ENCODE results near the gene PTGES3L. TPM values are rescaled to one million over a fixed set of nuclear protein-coding genes. Genes with fewer than 3 reads are reported as not detected.

PTGES3L gene
- total and polyA plus RNA-seq, 8 donors = 0.26 to 3.6 (median 2.1) TPM

DNA sequence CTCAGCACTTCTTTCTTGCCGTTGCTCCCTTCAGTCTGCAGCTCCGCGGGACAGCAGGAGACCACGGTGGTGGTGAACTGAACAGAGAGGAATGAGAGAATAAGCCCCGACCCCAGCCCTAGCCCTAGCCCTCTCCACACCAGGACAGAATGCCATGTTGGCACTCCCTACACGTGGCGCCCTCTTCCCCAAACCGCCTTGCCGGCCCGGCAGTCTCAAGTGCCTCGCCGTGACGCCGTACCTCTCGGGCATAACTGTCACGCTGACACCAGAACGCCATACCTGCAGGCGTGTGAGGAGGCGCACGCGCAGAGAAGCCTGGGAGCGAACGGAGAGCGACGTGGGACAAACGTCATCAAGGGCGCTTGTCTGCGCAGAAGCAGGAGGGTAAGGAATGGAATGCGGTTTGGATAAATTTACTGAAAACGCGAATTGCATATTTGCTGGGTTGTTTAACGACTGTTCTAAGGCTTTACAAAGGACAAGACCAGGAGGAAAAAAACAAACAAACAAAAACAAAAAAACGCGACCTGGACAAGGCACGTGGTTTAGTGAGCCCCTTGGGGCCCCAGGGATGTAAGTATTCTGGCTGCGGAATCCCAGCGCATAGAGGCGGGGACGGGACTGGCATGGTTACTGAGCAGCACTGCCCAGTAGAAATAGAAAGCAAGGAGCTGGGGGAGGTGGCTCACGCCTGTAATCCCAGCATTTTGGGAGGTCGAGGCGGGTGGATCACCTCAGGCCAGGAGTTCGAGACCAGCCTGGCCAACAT lies 15.5 kb downstream of the PTGES3L start, which contains the start of gene AARSD1:
AARSD1 (minus strand) TSS at position 294 of the 772 bp plus-strand sequence; CDS start at position 280, 14 bp downstream.
- peak; percentile 97 for ATAC-seq
- TF ChIP-seq, protein P1, sequence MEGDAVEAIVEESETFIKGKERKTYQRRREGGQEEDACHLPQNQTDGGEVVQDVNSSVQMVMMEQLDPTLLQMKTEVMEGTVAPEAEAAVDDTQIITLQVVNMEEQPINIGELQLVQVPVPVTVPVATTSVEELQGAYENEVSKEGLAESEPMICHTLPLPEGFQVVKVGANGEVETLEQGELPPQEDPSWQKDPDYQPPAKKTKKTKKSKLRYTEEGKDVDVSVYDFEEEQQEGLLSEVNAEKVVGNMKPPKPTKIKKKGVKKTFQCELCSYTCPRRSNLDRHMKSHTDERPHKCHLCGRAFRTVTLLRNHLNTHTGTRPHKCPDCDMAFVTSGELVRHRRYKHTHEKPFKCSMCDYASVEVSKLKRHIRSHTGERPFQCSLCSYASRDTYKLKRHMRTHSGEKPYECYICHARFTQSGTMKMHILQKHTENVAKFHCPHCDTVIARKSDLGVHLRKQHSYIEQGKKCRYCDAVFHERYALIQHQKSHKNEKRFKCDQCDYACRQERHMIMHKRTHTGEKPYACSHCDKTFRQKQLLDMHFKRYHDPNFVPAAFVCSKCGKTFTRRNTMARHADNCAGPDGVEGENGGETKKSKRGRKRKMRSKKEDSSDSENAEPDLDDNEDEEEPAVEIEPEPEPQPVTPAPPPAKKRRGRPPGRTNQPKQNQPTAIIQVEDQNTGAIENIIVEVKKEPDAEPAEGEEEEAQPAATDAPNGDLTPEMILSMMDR (IDR thresholded peaks at IDR 0.05) = no peak
- Histone ChIP-seq H3K36me3 (peaks cover 0 to 28% of the 10 kb centered on the region in 2 donors), H3K4me1 (peaks cover 6 to 8% of the 10 kb centered on the region in 2 donors), H3K9me3 (no peaks in the 10 kb centered on the region), H3K27ac (peak within 1 kb of the TSS; percentile 81), H3K27me3 (no peaks in the 10 kb centered on the region), H3K4me3 (peak within 1 kb of the TSS; percentile 66 to 79)
- intact Hi-C loops (cut with DNase I) = no loop called here
- DNase-seq = peak; percentile 91 to 96 (median 94)

DNA sequence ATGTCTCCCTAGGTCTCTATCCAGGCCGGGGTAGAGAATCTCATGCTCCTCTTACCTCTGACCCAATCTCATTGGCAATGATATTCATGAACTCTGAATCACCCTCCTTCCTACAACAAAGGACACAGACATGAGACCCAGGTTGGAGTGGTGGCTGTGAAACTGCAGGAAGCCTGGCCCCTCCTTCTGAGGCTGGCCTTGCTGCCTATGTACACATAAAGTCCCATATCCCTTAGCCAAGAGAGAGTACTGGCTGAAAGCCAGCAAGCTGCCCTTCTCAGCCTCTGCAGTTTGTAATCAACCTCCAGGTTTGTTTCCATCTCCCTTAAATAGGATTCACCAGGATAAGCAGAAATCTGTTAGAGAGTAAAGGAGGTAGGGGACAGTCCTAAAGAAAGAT lies 26.2 kb downstream of the PTGES3L start:
- intact Hi-C loops (cut with DNase I) = no loop called here
- peak; percentile 24 for ATAC-seq
- TF ChIP-seq, protein P1 (IDR thresholded peaks at IDR 0.05) = no peak
- peaks cover 0 to 96% of the 10 kb centered on the region in 2 donors for H3K36me3 ChIP-seq
- peak in 1 of 4 donors; percentile 24 for DNase-seq
- H3K27ac ChIP-seq = no peak overlapping the region
- no peaks in the 10 kb centered on the region for H3K27me3 ChIP-seq
- H3K4me3 ChIP-seq = no peak overlapping the region
- no peaks in the 10 kb centered on the region for H3K9me3 ChIP-seq
- H3K4me1 ChIP-seq = no peaks in the 10 kb centered on the region

DNA sequence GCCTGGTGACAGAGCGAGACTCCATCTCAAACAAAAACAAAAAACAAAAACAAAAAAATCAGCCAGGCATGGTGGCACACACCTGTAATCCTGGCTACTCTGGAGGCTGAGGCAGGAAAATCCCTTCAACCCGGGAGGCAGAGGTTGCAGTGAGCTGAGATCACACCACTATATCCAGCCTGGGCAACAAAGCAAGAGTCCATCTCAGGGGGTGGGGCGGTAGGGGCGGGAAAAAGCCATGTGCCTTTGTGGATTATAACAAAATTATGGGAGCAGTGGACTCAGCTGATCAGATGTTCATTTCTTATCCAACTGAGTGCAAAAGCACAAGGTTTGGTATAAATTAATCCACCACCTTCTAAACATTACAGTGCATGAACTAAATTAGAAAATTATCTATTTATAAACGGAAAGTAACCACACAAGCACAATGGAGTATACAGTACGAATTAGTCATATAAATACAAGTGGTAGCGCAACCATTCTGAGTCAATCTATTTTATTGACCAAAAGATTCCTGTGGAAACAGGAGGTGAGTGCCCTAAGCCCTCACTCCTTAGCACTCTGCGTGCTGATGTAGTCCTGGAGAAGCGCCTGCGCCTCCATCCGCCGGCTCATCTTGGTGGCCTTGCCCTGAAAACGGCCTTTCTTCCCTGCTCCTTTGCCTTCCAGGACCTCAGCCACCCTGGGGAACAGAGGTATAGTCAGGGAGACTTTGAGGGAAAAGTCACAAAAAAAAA lies 29.7 kb downstream of the PTGES3L start:
- Histone ChIP-seq H3K4me3 (no peak overlapping the region), H3K4me1 (no peaks in the 10 kb centered on the region), H3K27ac (no peak overlapping the region), H3K27me3 (no peaks in the 10 kb centered on the region), H3K9me3 (no peaks in the 10 kb centered on the region), H3K36me3 (peaks cover 0 to 71% of the 10 kb centered on the region in 2 donors)
- ATAC-seq (no peak), DNase-seq (no peak)
- TF ChIP-seq, protein P1 (IDR thresholded peaks at IDR 0.05) = no peak
- intact Hi-C loops (cut with DNase I) = no loop called here

DNA sequence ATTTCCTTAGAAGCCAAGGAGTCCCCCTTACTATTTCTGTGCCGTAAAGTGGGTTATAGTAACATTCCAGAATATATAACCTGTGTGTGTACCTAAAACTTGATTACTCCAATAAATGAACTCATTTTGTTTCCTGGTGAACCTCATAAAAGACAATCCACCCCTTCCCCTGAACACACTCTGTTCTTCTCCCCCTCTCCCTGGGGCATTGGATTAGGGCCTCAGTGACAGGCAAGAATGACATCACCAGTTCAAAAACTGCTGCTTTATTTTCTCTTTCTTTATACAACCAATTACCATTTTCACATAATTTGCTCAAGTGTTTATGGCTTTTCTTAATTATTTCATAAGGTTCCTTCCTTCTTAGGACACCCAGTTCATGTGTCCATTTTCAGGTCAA lies 33.1 kb downstream of the PTGES3L start:
- DNase-seq (no peak), ATAC-seq (no peak)
- intact Hi-C loops (cut with DNase I) = no loop called here
- peaks cover 0 to 39% of the 10 kb centered on the region in 2 donors for H3K36me3 ChIP-seq
- H3K4me1 ChIP-seq = no peaks in the 10 kb centered on the region
- TF ChIP-seq, protein P1 (IDR thresholded peaks at IDR 0.05) = no peak
- peak overlapping the region in 1 of 2 donors; percentile 28 for H3K27ac ChIP-seq
- H3K27me3 ChIP-seq = no peaks in the 10 kb centered on the region
- no peaks in the 10 kb centered on the region for H3K9me3 ChIP-seq
- H3K4me3 ChIP-seq = no peak overlapping the region

DNA sequence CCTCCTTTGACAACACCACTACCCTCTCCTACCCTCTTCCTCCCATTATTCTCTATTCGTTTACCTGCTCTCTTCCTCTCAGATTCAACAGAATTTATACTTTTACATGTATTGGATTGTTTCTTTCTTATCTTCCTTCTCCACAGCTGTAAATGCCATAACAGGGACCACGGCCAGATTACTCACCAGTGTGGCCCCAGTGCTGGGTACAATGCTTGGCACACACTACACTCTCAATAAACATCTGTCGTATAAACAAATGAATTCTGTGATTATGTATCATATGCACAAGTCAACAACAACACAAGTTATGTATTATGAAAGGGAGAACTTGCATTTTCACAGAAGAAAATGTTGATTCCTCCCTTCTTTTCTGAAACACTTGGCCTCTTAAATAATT lies 35.7 kb downstream of the PTGES3L start:
- Histone ChIP-seq H3K4me1 (no peaks in the 10 kb centered on the region), H3K36me3 (peaks cover 0 to 13% of the 10 kb centered on the region in 2 donors), H3K4me3 (no peak overlapping the region), H3K9me3 (no peaks in the 10 kb centered on the region), H3K27me3 (no peaks in the 10 kb centered on the region), H3K27ac (no peak overlapping the region)
- intact Hi-C loops (cut with DNase I) = no loop called here
- TF ChIP-seq, protein P1 (IDR thresholded peaks at IDR 0.05) = no peak
- no peak for ATAC-seq
- DNase-seq = no peak

All from left lung (tissue), 10 donors.